Astrocyte (in vitro differentiated cells and primary cell): Measurements from ENCODE around the gene FA2H. TPM values are rescaled to one million over a fixed set of nuclear protein-coding genes. Genes with fewer than 3 reads are reported as not detected.

ENCODE experiments used
- total RNA-seq: library from RNA; stranded (reverse); gene quantifications from 2 replicates; pipeline ENCODE4 v1.2.1, GENCODE V29; 2021

The FA2H gene
- total RNA-seq, 1 donor from 2014 or later: 0.14 TPM

Other genes with a start within 250 kb of the FA2H start
- 153 and 182 TPM in 2 replicates for gene GLG1, start 167.7 kb downstream of the FA2H start, total RNA-seq
- gene RFWD3, start 107.9 kb downstream of the FA2H start, total RNA-seq: 32.2 and 34.3 TPM in 2 replicates
- gene MLKL, start 74.0 kb downstream of the FA2H start, total RNA-seq: 5.6 and 6.2 TPM in 2 replicates
- 54.7 and 63.8 TPM in 2 replicates for gene WDR59, start 210.3 kb upstream of the FA2H start, total RNA-seq
- gene ZNRF1, start 224.2 kb upstream of the FA2H start, total RNA-seq: 19.4 and 21.9 TPM in 2 replicates